HUDEP-2 (cell line): Measurements from ENCODE around the gene ST7L.

Experiments used
- DNase-seq, 76 experiments: peaks; one replicate each; lab custom pipeline; 2025; ENCODE audit not compliant: unreplicated experiment in 76 of 76; lab: John Stamatoyannopoulos, UW

Gene ST7L

DNA sequence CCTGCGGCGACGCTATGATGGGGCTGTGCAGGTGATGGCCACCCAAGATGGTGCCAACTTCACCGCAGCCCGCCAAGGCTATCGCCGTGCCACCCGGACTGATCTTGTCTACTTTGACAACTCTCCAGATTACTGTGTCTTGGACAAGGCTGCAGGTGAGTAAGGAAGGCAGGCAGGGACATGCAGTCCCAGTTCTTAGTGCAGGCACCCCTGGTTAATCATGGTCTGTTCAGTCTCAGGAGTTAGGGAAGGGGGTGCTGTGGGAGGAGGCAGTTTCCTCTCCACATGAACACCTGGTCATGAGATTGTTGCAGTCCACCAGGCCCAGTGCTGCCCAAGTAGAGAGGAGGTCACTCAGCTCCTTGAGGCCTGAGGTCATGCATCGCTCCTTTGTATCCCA lies 101.7 kb downstream of the ST7L start:
- no peak for DNase-seq

GRCh38 chr1:112516141-112516540 lies 102.8 kb downstream of the ST7L start:
- DNase-seq, result no peak

GRCh38 chr1:112515311-112516009 lies 103.5 kb downstream of the ST7L start:
- no peak for DNase-seq

GRCh38 chr1:112514901-112515300 lies 104.0 kb downstream of the ST7L start:
- no peak for DNase-seq

- DNase-seq, result no peak
These were observed 105.7 kb downstream of the ST7L start for GRCh38 chr1:112513112-112513870.

DNA sequence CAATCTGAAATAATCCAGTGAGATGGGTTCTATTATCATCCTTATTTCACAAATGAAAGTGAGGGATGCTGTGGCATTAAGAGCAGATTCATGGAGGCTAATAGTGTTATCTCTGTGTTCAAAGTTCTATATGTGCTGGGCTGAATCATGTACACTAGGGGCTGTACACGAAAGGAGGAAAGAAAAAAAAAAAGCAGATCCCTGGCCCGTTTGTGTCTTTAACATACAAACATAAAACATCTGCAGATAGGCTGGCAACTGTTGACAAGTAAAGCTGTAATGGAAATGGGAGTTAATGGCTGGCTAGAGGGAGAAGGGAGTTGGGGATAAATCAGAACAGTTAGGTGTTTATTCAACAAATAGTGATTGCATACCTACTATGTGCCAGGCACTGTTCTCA lies 107.0 kb downstream of the ST7L start:
- DNase-seq, result no peak

DNA sequence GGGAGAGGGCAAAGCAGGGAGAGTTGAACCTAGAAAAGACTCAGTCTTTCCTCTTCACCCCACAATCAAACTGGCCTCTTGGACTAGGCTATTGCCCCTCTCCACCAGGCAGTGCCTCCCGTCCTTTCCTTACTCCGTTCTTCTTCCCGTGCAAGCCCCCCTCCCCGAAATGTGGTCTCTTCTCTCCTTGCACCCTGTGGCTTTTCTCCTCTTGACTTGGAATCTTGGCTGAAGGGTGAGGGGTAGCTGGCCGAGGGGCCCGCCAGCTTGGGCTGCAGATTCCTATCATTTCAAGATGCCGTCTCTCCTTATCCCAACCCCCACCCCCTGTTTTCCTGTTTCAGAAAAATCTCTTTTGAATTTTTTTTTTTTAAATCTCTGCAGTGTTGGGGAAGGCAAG lies 108.6 kb downstream of the ST7L start:
- DNase-seq, result no peak

DNA sequence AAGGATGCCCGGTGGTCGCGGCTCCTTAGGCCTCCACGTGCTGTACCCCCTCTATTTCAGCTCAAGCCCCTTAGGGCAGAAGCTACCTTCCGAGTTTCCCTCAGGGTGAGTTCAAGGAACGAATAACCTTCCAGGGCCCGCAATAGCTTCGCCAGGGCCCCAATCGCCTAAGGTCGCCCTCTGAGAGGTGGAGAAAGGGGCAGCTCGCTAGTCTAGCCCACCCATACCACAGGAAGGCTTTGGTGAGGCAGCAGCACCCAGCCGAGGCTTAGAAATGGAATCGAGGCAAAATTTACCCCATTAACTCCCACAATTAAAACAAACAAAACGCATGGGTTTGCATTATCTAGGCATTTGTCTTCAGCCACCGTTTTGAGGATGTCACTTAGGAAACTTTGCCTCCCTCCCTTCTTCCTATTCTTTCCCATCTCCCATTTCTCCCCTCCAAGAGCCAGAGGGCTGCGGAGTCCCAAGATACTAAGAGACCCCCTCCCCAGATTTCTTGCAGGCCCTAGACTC lies 109.2 kb downstream of the ST7L start:
- DNase-seq, result no peak

DNA sequence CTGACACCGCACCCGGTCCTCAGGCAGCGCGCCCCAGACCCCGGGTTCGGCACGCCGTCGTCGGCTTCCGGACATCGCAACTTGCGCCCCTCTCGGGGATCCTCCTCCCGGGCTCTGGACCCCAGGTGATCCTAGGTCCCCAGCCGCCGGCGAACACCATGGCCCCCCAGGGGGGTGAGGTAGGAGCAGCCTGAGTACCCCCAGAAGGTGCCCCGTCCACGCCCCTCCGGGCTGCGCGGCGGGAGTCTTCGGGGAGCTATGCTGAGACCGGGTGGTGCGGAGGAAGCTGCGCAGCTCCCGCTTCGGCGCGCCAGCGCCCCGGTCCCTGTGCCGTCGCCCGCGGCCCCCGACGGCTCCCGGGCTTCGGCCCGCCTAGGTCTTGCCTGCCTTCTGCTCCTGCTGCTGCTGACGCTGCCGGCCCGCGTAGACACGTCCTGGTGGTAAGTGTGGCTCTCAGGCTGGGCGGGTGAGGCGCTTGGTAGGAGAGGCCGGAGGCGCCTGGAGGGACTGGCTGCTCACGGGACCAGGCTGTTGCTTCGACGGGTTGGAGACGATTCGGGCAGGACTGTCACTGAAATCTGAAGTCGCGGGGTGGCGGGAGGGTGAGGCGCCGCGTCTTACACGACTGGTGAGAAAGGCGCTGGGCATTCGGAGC lies 109.8 kb downstream of the ST7L start:
- DNase-seq, result no peak

GRCh38 chr1:112508278-112509004 lies 110.5 kb downstream of the ST7L start, which contains the start of gene WNT2B:
WNT2B (plus strand) TSS chr1:112508965; CDS start chr1:112509263, 298 bp downstream.
- peak in 1 of 76 experiments; percentile 9 for DNase-seq

DNA sequence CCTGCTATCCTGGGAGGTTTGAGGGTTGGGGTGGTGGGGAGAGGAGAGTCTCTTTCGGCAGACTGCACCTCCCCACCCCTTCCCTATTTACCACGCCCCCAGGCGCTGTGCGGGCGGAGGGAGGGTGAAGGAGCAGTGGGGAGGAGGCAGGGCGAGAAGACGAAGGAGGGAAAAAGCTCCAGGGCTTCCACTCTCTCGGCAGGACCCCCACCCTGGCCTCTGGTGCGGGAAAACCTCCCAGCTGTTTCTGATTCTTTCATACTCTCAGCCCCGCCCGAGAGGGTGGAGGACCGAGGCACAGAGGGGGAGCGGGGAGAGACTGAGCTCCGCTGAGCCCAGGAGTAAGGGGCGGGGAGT lies 111.0 kb downstream of the ST7L start:
- DNase-seq, result no peak

- no peak for DNase-seq
These were observed 111.6 kb downstream of the ST7L start for GRCh38 chr1:112507336-112507735.

DNA sequence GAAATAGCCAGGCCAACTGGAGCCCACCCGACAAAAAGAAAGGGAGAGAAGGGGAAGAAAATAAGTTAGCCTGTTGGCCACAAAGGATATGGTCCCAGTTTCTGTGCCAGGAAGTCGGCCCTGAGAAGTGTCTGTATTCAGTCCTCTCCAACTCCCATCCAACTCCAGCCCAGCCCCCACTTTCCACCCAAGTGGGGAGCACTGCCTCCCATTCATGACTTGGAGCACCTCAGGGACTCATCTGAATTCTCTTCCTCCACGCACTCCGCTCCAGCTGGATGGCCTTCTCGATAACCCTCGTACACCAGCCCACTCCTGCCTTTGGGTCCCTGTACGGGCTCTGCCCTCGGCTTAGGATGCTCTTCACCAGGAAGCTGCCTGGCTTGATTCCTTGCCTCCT lies 112.2 kb downstream of the ST7L start:
- DNase-seq, result no peak

GRCh38 chr1:112506306-112506705 lies 112.6 kb downstream of the ST7L start:
- no peak for DNase-seq

- DNase-seq, result no peak
These were observed 113.1 kb downstream of the ST7L start for GRCh38 chr1:112505878-112506277.

DNA sequence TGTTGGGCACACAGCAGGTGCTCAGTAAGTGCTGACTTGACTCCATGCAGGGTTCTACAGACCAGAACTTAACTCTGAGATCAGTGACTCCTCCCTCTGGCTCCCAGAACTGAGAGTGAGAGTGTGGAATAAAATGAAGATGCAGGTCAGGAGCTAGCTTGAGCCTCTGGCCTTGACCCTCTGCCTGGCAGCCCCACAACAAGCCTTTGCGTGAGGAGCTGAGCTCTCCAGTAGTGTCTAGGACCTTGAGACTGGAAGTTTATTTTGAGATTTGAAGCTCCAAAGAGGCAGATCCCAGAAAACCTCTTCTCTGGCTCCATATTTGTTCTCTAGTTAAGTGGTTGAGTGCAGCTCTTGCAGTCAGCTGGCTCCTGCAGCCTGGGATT lies 113.5 kb downstream of the ST7L start:
- DNase-seq, result no peak

DNA sequence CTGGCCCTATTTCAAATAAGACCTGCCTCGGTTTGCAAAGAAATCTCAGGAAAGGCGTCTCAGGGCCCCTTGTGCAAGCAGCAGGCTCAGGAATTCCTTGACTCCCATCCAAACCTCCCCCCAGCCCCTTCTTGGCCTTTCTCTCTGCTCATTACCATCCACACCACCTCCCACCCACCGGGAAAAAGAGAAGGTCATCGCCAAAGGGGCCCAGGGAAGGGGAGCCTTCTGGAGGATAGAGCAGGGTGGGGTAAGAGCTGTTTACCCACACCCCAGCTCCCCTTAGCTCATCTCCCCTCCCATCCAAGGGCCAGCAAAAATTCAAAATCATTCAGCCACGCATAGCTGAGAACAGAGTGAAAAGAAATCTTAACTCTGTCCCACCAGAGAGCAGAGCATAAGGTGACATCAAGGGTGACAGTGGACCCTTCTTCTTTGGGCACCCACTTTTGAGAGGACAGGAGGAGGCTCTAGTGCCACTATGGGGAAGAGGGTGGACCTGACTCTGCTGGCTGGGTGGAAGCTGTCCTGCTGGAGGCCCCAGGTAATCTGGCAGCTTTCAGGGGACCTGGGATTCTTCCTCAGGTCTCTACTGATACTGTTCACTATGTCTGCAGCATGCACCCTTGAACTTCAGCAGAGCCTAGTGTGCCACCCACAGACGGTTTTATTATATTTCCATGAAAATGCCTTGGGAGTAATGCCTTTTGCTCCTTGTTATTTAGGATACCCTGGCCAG lies 114.1 kb downstream of the ST7L start:
- DNase-seq, result no peak

- no peak for DNase-seq
These were observed 114.8 kb downstream of the ST7L start for GRCh38 chr1:112504001-112504660.

- no peak for DNase-seq
These were observed 116.1 kb downstream of the ST7L start for GRCh38 chr1:112502826-112503225.
